ENCODE data around the gene KCNJ11. TPM values are rescaled to one million over a fixed set of nuclear protein-coding genes. Genes with fewer than 3 reads are reported as not detected.

The KCNJ11 gene
- total and polyA plus RNA-seq, 2 of the 8 experiments (the other 6 are each of a cell fraction or from before 2014, with no cell fraction given) = 3.8 to 6.3 TPM

DNA sequence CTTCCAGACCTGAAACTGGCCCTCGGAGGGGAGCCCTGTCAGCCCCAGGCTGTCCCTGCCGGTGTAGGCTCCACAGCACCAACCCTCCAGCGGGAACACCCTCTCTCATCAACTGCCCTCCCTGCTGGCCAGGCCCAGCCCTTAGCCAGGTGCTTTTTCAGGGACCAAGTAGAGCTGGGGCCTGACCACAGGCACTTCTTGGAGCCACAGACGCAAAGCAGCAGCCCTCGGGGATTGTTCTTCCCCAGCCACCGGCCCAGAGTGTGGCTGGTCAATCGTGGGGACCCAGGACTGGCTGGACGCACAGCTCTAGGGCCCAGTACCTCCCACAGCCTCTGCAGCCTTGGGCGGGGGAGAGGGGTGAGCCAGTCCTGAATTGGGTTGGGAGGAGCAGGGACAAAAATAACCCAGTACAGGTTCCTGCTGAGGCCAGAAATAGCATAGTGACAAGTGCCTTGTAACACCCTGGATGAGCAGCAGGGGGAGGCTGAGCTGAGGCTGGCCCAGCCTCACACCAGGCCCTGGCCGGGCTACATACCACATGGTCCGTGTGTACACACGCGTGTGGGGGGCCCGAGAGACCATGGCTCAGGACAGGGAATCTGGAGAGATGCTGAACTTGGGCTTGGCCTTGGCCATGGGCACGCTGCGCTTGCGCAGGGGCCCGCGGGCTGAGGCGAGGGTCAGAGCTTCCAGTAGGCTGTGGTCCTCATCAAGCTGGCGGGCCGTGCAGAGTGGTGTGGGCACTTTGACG, 2.0 kb downstream of the KCNJ11 start (continued):
- TF ChIP-seq, protein P1, sequence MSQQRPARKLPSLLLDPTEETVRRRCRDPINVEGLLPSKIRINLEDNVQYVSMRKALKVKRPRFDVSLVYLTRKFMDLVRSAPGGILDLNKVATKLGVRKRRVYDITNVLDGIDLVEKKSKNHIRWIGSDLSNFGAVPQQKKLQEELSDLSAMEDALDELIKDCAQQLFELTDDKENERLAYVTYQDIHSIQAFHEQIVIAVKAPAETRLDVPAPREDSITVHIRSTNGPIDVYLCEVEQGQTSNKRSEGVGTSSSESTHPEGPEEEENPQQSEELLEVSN (IDR thresholded peaks at IDR 0.05) = peak; percentile 48; the same call in 1 of the 2 replicates
